GM19035 (cell line): ENCODE measurements around the gene KLK12.
"Not testable (repeated sequence)": the region's sequence is repeated elsewhere in the genome, so short reads cannot be mapped to it uniquely, and the experiment has no call there.

Experiments used
- ATAC-seq: cut with Tn5 transposase; IDR thresholded peaks from one replicate; pipeline ENCODE4 v1.9.1; 2021; ENCODE audit not compliant: unreplicated experiment

KLK12 gene

DNA sequence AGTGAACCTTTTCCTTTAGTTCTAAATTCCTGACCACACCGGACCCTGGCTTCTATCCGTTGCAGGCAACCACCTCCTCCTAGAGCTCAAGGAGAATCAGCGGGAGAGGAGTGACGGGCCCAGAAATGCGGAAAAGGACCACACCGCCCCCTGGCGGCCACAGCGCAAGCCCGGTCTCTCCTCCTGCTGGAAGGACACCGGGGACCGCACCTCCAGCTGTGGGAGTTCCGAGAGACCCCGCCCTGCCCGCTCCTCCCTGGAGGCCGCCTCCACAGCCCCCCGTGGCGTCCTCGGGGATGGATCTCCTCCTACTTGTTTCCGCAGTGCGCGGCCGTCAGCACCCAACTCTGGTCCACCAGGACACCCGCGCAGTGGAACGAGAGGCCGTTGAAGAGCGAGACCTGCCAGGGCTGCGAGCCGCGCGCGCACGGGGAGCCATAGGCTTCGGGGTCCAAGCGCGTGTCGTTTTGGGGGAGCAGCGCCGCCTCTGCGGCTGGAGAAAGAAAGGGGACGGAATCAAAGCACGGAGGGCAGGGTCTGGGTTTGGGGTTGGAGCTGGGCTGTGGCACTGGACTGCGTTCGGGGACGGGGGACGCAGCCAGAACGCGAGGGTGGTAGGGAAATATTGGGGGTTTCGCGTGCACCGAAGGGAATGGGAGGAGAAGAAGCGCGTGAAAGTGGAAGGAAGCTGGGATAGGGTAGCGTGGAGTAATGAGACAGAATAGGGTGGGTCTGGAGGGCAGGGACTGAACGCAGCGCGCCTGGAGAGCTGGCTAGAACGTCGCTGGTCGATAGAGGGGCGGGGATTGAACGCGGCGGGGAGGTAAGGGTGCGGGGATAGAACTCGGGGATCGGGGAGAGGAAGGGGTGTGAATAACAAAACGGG is 17.8 kb downstream of the KLK12 start:
- ATAC-seq, result no peak

- ATAC-seq, result no peak
Observed at GRCh38 chr19:51015691-51016267, 19.0 kb downstream of the KLK12 start.

DNA sequence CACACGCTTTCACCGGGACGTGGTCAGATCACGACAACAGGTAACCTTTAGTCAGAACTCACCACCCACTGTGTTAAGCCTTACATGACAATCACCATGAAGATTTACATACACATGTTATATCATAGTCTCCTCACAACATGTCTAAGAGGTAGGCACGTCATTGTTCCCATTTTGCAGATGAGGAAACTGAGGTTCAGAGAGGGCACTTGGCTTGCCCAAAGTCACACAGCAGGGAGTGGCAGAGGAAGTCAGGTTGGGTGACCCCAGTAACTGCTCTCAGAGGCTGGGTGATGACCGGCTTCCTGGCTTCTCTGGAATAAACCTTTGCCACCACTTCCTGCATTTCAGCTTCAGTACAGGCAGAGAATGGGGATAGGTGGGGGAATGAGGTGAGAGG is 20.6 kb downstream of the KLK12 start:
- no peak for ATAC-seq

DNA sequence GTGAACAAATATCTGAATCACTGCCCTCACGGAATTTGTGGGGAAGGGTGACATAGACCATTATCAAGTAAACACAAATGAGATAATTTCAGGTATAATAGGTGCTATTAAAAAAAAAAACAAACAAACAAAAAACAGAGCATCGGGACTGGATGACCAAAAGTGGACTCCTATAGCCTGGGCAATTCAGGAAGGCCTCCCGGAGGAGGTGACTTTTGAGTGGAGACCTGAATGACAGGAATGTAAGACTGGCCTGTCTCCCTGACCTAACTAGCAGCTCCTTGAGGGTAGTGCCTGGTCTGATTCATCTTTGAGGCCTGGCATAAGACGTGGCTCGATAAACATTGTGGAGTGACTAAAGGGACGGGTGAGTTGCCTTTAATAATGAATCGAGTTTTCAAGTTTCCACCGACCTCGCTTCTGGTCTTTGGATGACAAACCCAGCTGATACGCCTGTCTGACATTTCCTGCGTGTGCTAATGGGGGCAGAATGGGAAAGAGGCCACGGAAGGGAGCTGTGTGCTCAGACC is 22.1 kb downstream of the KLK12 start:
- no peak for ATAC-seq

DNA sequence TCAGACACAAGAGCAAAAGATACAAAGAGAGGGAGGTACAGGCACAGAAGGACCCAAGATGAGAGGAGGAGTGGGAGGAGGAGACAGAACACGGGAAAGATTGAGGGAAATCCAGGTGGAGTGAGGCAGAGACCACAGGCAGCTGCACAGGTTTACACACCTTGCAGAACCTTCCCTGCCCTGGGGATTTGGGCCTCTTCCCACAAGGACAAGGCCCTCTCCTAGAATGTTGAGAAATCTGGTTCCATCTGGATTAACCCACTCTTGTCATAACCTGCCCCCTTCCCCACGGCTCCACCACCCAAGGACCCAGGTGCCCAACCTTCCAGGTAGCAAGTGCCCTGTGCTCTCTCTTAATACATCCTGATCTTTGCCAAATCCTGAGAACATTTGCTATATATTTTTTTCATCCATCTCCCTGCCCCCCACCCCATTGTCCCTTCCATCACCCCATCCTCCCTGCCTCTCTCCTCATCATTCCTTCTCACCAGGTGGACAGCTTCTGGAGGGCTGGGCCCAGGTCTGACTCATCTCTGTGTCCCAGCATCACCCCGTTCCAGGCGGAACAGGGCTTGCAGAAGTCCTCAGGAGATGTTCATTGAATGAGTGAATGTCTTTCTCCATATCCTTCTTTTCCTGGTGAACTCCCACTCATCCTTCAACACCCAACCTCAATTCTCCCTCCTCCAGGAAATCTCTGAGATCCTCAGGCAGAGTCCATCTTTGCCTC is 24.6 kb downstream of the KLK12 start:
- ATAC-seq, result no peak

GRCh38 chr19:51009061-51009891 is 25.5 kb downstream of the KLK12 start:
- ATAC-seq, result no peak

DNA sequence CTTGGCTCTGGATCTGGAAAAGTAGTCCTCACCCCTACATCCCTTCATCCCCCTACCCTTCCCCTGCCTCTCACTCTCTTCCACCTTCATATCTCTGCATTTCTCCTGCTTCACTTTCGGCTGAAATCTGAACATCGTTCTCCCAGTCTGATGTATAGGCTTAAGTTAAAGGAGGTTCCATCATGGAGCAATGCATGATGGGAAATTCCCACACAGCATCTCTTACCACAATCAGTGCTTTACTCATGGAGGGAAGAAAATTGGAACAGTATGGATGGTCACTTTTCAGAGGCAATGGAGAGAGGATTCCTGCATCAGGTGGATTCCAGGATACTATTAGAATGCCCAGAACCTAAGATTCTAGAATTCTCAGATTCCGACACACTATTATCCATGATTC is 27.3 kb downstream of the KLK12 start:
- ATAC-seq, result no peak

- no peak for ATAC-seq
Observed at GRCh38 chr19:51006406-51006805, 28.4 kb downstream of the KLK12 start.

- no peak for ATAC-seq
Observed at GRCh38 chr19:51005248-51005647, 29.6 kb downstream of the KLK12 start.

DNA sequence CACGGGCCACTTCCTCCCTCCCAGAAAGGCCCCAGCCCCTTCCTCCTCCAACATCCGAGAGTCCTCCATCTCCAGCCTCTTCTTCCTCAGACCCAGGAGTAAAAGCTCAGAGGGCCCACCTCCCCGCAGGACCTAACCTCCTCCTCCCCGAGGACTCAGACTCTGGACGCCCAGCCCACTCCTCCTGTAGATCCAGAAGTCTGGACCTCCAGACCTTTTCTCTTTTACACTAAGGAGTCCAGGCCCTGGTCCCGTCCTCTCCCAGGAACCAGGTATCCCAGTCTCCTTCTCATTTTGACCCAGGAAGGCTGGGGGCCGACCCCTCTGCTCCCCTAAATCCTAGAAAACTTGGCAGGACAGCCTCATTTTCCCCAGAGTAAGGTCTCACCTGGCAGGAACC is 31.5 kb downstream of the KLK12 start:
- ATAC-seq, result no peak

- no peak for ATAC-seq
Observed at GRCh38 chr19:51002542-51003311, 32.1 kb downstream of the KLK12 start.

DNA sequence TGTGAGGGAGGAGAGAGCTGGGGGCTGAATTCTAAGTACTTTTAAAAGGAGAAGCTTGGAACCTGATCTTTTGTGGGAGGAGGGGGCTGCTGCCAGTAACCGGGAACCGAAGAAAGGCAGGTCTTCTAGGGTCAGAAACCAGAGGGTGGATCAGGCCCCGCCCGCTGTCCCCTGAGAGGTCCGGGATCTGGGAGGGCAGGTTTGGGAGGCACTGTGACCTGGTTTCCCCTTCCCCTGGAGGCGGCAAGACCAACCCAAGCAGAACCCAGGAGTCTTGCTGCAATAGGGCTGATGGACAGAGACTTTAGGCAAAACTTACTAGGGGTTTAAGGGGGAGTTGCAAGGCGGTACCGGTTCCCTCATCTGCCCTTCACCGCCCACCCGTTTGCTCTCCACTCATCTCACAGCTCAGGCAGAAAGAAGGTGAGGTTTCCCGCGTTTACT is 32.7 kb downstream of the KLK12 start:
- no peak for ATAC-seq

DNA sequence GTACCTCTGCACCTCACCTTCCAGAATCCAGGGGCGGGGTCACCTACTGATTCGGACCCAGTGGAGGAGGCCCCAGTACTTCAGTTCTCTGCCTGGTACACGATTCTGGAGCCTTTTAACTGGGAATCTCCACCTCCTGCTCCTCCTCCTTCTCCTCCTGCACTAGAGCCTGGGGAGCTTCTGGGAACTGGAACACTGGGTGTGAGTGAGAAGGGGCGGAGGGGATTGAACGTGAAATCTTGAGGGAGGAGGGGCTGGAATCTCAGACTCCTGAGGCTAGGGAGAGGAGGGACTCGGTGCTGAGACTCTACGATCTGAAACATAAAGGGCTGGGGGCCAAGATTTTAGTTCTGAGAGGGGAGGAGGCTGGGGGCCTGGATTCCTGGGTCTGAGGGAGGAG is 33.3 kb downstream of the KLK12 start, which contains the start of gene KLK8:
KLK8 (minus strand) TSS at position 90 of the 400 bp plus-strand sequence. CDS start 437 bp downstream, outside the sequence.
- no peak for ATAC-seq

DNA sequence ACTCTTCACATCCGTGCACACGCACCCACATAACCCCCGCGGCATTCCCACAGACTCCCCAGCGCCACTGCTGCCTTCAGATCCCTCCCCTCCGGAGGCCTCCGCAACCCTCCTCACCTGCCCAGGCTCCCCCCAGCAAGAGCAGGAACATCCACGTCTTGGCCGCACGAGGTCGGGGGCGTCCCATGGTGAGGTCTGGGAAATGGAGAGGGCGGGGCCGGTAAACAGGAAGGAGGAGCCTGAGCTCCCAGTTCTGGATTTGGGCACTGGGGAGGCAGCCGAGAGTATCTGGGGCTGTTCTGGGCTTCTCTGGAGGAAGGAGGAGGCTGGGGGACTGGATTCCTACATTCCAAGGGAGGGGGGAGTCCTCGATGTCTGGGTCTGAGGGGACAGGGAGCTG is 33.8 kb downstream of the KLK12 start:
- ATAC-seq, result no peak

GRCh38 chr19:51000426-51000825 is 34.4 kb downstream of the KLK12 start:
- ATAC-seq, result no peak

DNA sequence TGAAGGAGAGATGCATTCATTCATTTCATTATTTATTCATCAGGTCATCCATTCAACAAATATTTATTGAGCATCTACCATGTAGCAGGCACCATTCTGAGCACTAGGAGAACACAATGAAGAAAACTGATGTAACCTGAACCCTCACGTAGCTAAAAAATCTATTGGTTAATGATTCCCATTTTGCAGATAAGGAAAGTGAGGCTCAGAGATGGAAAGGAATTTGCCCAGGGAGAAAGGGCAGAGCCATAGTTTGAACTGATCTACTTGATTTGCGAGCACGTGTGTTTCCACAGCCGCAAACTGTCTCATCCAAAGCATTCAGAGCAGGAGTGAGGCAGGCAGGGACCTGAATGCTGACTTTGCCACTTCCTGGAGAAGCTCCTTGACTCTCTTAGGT is 36.1 kb downstream of the KLK12 start:
- no peak for ATAC-seq

DNA sequence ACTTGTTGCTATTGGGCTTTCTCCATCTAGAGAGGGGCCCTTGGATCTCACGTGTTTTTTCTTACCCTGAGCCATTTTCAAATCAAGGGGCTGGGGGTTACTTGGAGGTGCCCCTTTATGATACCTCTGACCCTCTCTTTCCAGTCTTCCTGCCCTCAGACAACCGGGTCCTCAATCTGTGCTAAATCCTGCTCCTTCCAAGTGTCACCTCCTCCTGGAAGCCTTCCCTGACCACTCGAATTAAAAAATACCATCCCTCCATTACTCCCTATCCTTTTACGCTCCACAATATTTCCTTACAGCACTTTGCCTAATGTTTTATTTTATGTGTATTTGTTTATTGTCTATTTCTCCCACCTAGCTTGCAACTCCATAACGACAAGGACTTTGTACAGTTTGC is 36.7 kb downstream of the KLK12 start:
- ATAC-seq, result no peak

DNA sequence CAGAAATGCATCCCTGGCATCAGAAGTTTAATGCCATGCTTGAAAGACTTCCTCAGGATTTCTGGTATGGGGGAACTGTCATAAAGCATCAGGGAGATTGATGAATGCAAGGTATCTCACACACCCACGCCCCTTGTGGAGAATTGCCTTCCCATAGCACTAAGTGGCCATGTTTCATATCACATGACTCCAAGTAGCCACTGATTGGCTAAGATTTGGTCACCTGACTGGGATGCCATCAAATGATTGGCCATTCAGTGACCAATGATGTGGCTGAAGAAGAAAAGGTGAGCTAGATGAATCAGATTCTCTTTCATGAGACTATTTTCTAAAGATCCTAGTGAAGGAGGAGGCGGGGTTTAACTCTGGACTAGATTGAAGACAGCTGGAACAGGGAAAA is 40.7 kb downstream of the KLK12 start:
- no peak for ATAC-seq

DNA sequence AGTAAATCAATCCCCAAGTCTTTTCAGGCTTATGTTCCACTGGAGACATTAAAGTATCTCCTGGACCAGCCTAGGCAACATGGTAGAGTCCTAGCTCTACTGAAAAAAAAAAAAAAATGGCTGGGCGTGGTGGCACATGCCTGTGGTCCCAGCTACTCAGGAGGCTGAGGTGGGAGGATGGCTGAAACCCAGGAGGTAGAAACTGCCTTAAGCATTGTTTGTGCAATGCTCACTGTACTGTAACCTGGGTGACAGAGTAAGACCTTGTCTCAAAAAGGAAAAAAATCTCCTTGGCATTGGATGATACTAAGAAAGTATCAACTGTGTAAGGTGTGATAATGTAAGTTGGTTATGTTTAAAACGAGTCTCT is 42.2 kb downstream of the KLK12 start:
- no peak for ATAC-seq

- not testable (repeated sequence) for ATAC-seq
Observed at GRCh38 chr19:50984416-50984815, 50.4 kb downstream of the KLK12 start.
